Measurements from ENCODE around the gene UGT1A4.

UGT1A4 gene

GRCh38 chr2:233792720-233793119, 74.2 kb downstream of the UGT1A4 start:
- no peak for DNase-seq

GRCh38 chr2:233793465-233794127, 75.1 kb downstream of the UGT1A4 start:
- peak in 1 of 2 experiments; percentile 12 for DNase-seq

GRCh38 chr2:233794128-233794658, 75.7 kb downstream of the UGT1A4 start:
- DNase-seq: no peak

- DNase-seq: no peak
Observed at GRCh38 chr2:233795735-233796171, 77.2 kb downstream of the UGT1A4 start.

GRCh38 chr2:233796254-233796653, 77.7 kb downstream of the UGT1A4 start:
- DNase-seq: no peak

GRCh38 chr2:233798335-233799086, 80.0 kb downstream of the UGT1A4 start:
- DNase-seq: no peak

GRCh38 chr2:233799087-233799665, 80.6 kb downstream of the UGT1A4 start:
- DNase-seq: no peak

- no peak for DNase-seq
Observed at GRCh38 chr2:233799716-233800115, 81.2 kb downstream of the UGT1A4 start.

- no peak for DNase-seq
Observed at GRCh38 chr2:233800208-233800607, 81.7 kb downstream of the UGT1A4 start.

- DNase-seq: no peak
Observed at GRCh38 chr2:233801357-233802131, 83.0 kb downstream of the UGT1A4 start.

GRCh38 chr2:233802132-233802815, 83.7 kb downstream of the UGT1A4 start:
- no peak for DNase-seq

GRCh38 chr2:233803292-233803911, 84.9 kb downstream of the UGT1A4 start:
- no peak for DNase-seq

- no peak for DNase-seq
Observed at GRCh38 chr2:233803994-233804393, 85.5 kb downstream of the UGT1A4 start.

- DNase-seq: no peak
Observed at GRCh38 chr2:233807215-233807865, 88.8 kb downstream of the UGT1A4 start.

GRCh38 chr2:233807966-233808935, 89.7 kb downstream of the UGT1A4 start:
- no peak for DNase-seq

- DNase-seq: no peak
Observed at GRCh38 chr2:233810385-233810784, 91.8 kb downstream of the UGT1A4 start.

GRCh38 chr2:233811087-233811486, 92.6 kb downstream of the UGT1A4 start:
- no peak for DNase-seq

GRCh38 chr2:233811732-233812131, 93.2 kb downstream of the UGT1A4 start:
- DNase-seq: no peak

GRCh38 chr2:233813236-233814055, 94.9 kb downstream of the UGT1A4 start:
- no peak for DNase-seq

All from NCI-H526 (cell line).